Choroid plexus epithelial cell (primary cell): Measurements from ENCODE around the gene MYRF.

Source experiments
- DNase-seq: peaks from one replicate; pipeline ENCODE4 v3.0.0-alpha.2; 2010; ENCODE audit warnings: low read depth
- H3K4me3 ChIP-seq: 2 replicates; pipeline ENCODE4 v1.5.1; 2011; ENCODE audit warnings: low read depth, mild to moderate bottlenecking, control low read depth, low read length, moderate library complexity
- CTCF ChIP-seq: conservative IDR thresholded peaks from 2 replicates; pipeline ENCODE4 v1.5.1; 2011; ENCODE audit warnings: low read depth, mild to moderate bottlenecking, control low read depth, inconsistent platforms, low read length, moderate library complexity

Gene MYRF

GRCh38 chr11:61732705-61733104 lies 19.7 kb upstream of the MYRF start:
- H3K4me3 ChIP-seq, result no peak overlapping the region
- no peak for TF ChIP-seq CTCF
- no peak for DNase-seq

GRCh38 chr11:61733120-61733978 lies 19.1 kb upstream of the MYRF start:
- no peak overlapping the region for H3K4me3 ChIP-seq
- peak; percentile 92 for DNase-seq
- peak; percentile 99 for TF ChIP-seq CTCF

GRCh38 chr11:61734767-61735166 lies 17.7 kb upstream of the MYRF start:
- H3K4me3 ChIP-seq, result no peak overlapping the region
- no peak for TF ChIP-seq CTCF
- DNase-seq, result no peak

GRCh38 chr11:61735391-61735790 lies 17.0 kb upstream of the MYRF start:
- no peak for TF ChIP-seq CTCF
- no peak for DNase-seq
- no peak overlapping the region for H3K4me3 ChIP-seq

- DNase-seq, result no peak
- no peak for TF ChIP-seq CTCF
- no peak overlapping the region for H3K4me3 ChIP-seq
Measured at GRCh38 chr11:61736310-61736709, 16.1 kb upstream of the MYRF start.

GRCh38 chr11:61737131-61737530 lies 15.3 kb upstream of the MYRF start:
- no peak for TF ChIP-seq CTCF
- H3K4me3 ChIP-seq, result no peak overlapping the region
- no peak for DNase-seq
